GM19324 (cell line): ENCODE data around the gene ANKRD2.
"Not testable (repeated sequence)": the region's sequence is repeated elsewhere in the genome, so short reads cannot be mapped to it uniquely, and the experiment has no call there.

Experiments used
- ATAC-seq: cut with Tn5 transposase; IDR thresholded peaks from one replicate; pipeline ENCODE4 v1.9.1; 2021; ENCODE audit warnings: mild to moderate bottlenecking, moderate library complexity; ENCODE audit not compliant: unreplicated experiment, low FRiP score

The ANKRD2 gene

GRCh38 chr10:97572214-97572989, at the start of gene ANKRD2:
TSS of gene ANKRD2 (plus strand) at chr10:97572779. CDS start at chr10:97572789, 10 bp downstream.
- ATAC-seq, result peak; percentile 45

GRCh38 chr10:97522937-97523336, 49.6 kb upstream of the ANKRD2 start:
- ATAC-seq, result no peak

GRCh38 chr10:97525086-97525485, 47.5 kb upstream of the ANKRD2 start:
- ATAC-seq, result no peak

GRCh38 chr10:97525683-97526110, 46.9 kb upstream of the ANKRD2 start:
- ATAC-seq, result no peak

- not testable (repeated sequence) for ATAC-seq
These were observed 43.7 kb upstream of the ANKRD2 start for GRCh38 chr10:97528876-97529275.

GRCh38 chr10:97529685-97530465, 42.7 kb upstream of the ANKRD2 start:
- no peak for ATAC-seq

- no peak for ATAC-seq
These were observed 41.1 kb upstream of the ANKRD2 start for GRCh38 chr10:97531401-97531986.

- ATAC-seq, result no peak
These were observed 39.5 kb upstream of the ANKRD2 start for GRCh38 chr10:97532935-97533671.

GRCh38 chr10:97533888-97534287, 38.7 kb upstream of the ANKRD2 start:
- no peak for ATAC-seq

- ATAC-seq, result no peak
These were observed 37.7 kb upstream of the ANKRD2 start for GRCh38 chr10:97534746-97535367.

- ATAC-seq, result no peak
These were observed 35.3 kb upstream of the ANKRD2 start for GRCh38 chr10:97537186-97537869.

GRCh38 chr10:97538411-97538810, 34.2 kb upstream of the ANKRD2 start:
- ATAC-seq, result no peak

GRCh38 chr10:97538839-97539238, 33.7 kb upstream of the ANKRD2 start:
- no peak for ATAC-seq

GRCh38 chr10:97539523-97540200, 32.9 kb upstream of the ANKRD2 start:
- ATAC-seq, result no peak

GRCh38 chr10:97540669-97541500, 31.7 kb upstream of the ANKRD2 start:
- no peak for ATAC-seq

- ATAC-seq, result no peak
These were observed 30.2 kb upstream of the ANKRD2 start for GRCh38 chr10:97542169-97543024.

GRCh38 chr10:97543025-97543546, 29.5 kb upstream of the ANKRD2 start:
- ATAC-seq, result no peak
